ENCODE measurements around the gene CHP2.

Gene CHP2

DNA sequence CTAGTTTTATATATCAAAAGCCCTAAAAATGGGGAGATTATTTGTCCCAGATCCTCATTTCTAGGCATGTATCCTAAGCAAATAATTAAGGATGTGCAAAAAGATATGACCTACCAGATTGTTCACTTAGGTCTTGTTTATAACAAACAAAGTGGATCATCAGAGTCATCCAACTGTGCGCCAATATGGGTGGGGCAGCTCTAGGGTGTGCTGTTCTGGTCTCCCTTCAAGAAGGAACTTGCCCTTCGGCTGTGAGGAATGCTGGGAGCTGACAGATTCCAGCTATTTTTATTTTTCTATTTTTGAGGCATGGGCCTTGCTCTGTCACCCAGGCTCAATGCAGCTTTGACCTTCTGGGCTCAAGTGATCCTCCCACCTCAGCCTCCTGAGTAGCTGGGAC lies 13.8 kb downstream of the CHP2 start:
- TF ChIP-seq SP7 (tag by site-specific recombination; IDR thresholded peaks at IDR 0.05) (no peak), ZNF600 (tag by site-specific recombination; IDR thresholded peaks at IDR 0.05) (no peak), ZFP3 (tag by site-specific recombination; IDR thresholded peaks at IDR 0.05; ENCODE audit: low read depth) (no peak), ZNF112 (tag by site-specific recombination; IDR thresholded peaks at IDR 0.05) (no peak), TRIM28 (IDR thresholded peaks at IDR 0.05; ENCODE audit: borderline replicate concordance, low read length) (no peak), ZNF169 (tag by site-specific recombination; IDR thresholded peaks at IDR 0.05) (no peak), ZNF394 (tag by site-specific recombination; IDR thresholded peaks at IDR 0.05; ENCODE audit: borderline replicate concordance) (no peak), ZNF747 (tag by site-specific recombination; IDR thresholded peaks at IDR 0.05) (no peak), ZNF155 (tag by site-specific recombination; IDR thresholded peaks at IDR 0.05) (no peak), ZNF530 (tag by site-specific recombination; IDR thresholded peaks at IDR 0.05; ENCODE audit: low read depth) (no peak), ZNF623 (tag by site-specific recombination; IDR thresholded peaks at IDR 0.05) (no peak), PRDM1 (tag by site-specific recombination; IDR thresholded peaks at IDR 0.05) (no peak), KLF10 (tag by site-specific recombination; IDR thresholded peaks at IDR 0.05) (no peak), ZNF121 (tag by site-specific recombination; IDR thresholded peaks at IDR 0.05) (no peak)
- TF ChIP-seq, protein P1, sequence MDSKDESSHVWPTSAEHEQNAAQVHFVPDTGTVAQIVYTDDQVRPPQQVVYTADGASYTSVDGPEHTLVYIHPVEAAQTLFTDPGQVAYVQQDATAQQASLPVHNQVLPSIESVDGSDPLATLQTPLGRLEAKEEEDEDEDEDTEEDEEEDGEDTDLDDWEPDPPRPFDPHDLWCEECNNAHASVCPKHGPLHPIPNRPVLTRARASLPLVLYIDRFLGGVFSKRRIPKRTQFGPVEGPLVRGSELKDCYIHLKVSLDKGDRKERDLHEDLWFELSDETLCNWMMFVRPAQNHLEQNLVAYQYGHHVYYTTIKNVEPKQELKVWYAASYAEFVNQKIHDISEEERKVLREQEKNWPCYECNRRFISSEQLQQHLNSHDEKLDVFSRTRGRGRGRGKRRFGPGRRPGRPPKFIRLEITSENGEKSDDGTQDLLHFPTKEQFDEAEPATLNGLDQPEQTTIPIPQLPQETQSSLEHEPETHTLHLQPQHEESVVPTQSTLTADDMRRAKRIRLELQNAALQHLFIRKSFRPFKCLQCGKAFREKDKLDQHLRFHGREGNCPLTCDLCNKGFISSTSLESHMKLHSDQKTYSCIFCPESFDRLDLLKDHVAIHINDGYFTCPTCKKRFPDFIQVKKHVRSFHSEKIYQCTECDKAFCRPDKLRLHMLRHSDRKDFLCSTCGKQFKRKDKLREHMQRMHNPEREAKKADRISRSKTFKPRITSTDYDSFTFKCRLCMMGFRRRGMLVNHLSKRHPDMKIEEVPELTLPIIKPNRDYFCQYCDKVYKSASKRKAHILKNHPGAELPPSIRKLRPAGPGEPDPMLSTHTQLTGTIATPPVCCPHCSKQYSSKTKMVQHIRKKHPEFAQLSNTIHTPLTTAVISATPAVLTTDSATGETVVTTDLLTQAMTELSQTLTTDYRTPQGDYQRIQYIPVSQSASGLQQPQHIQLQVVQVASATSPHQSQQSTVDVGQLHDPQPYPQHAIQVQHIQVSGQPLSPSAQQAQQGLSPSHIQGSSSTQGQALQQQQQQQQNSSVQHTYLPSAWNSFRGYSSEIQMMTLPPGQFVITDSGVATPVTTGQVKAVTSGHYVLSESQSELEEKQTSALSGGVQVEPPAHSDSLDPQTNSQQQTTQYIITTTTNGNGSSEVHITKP (tag by site-specific recombination; IDR thresholded peaks at IDR 0.05) = no peak
- TF ChIP-seq, protein P2, sequence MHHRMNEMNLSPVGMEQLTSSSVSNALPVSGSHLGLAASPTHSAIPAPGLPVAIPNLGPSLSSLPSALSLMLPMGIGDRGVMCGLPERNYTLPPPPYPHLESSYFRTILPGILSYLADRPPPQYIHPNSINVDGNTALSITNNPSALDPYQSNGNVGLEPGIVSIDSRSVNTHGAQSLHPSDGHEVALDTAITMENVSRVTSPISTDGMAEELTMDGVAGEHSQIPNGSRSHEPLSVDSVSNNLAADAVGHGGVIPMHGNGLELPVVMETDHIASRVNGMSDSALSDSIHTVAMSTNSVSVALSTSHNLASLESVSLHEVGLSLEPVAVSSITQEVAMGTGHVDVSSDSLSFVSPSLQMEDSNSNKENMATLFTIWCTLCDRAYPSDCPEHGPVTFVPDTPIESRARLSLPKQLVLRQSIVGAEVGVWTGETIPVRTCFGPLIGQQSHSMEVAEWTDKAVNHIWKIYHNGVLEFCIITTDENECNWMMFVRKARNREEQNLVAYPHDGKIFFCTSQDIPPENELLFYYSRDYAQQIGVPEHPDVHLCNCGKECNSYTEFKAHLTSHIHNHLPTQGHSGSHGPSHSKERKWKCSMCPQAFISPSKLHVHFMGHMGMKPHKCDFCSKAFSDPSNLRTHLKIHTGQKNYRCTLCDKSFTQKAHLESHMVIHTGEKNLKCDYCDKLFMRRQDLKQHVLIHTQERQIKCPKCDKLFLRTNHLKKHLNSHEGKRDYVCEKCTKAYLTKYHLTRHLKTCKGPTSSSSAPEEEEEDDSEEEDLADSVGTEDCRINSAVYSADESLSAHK (tag by site-specific recombination; IDR thresholded peaks at IDR 0.05) = no peak
- TF ChIP-seq, protein P3, sequence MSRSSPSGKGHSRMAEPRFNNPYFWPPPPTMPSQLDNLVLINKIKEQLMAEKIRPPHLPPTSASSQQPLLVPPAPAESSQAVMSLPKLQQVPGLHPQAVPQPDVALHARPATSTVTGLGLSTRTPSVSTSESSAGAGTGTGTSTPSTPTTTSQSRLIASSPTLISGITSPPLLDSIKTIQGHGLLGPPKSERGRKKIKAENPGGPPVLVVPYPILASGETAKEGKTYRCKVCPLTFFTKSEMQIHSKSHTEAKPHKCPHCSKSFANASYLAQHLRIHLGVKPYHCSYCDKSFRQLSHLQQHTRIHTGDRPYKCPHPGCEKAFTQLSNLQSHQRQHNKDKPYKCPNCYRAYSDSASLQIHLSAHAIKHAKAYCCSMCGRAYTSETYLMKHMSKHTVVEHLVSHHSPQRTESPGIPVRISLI (tag by site-specific recombination; IDR thresholded peaks at IDR 0.05) = no peak
- TF ChIP-seq, protein P4, sequence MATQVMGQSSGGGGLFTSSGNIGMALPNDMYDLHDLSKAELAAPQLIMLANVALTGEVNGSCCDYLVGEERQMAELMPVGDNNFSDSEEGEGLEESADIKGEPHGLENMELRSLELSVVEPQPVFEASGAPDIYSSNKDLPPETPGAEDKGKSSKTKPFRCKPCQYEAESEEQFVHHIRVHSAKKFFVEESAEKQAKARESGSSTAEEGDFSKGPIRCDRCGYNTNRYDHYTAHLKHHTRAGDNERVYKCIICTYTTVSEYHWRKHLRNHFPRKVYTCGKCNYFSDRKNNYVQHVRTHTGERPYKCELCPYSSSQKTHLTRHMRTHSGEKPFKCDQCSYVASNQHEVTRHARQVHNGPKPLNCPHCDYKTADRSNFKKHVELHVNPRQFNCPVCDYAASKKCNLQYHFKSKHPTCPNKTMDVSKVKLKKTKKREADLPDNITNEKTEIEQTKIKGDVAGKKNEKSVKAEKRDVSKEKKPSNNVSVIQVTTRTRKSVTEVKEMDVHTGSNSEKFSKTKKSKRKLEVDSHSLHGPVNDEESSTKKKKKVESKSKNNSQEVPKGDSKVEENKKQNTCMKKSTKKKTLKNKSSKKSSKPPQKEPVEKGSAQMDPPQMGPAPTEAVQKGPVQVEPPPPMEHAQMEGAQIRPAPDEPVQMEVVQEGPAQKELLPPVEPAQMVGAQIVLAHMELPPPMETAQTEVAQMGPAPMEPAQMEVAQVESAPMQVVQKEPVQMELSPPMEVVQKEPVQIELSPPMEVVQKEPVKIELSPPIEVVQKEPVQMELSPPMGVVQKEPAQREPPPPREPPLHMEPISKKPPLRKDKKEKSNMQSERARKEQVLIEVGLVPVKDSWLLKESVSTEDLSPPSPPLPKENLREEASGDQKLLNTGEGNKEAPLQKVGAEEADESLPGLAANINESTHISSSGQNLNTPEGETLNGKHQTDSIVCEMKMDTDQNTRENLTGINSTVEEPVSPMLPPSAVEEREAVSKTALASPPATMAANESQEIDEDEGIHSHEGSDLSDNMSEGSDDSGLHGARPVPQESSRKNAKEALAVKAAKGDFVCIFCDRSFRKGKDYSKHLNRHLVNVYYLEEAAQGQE (tag by site-specific recombination; IDR thresholded peaks at IDR 0.05) = no peak
- TF ChIP-seq, protein P5, sequence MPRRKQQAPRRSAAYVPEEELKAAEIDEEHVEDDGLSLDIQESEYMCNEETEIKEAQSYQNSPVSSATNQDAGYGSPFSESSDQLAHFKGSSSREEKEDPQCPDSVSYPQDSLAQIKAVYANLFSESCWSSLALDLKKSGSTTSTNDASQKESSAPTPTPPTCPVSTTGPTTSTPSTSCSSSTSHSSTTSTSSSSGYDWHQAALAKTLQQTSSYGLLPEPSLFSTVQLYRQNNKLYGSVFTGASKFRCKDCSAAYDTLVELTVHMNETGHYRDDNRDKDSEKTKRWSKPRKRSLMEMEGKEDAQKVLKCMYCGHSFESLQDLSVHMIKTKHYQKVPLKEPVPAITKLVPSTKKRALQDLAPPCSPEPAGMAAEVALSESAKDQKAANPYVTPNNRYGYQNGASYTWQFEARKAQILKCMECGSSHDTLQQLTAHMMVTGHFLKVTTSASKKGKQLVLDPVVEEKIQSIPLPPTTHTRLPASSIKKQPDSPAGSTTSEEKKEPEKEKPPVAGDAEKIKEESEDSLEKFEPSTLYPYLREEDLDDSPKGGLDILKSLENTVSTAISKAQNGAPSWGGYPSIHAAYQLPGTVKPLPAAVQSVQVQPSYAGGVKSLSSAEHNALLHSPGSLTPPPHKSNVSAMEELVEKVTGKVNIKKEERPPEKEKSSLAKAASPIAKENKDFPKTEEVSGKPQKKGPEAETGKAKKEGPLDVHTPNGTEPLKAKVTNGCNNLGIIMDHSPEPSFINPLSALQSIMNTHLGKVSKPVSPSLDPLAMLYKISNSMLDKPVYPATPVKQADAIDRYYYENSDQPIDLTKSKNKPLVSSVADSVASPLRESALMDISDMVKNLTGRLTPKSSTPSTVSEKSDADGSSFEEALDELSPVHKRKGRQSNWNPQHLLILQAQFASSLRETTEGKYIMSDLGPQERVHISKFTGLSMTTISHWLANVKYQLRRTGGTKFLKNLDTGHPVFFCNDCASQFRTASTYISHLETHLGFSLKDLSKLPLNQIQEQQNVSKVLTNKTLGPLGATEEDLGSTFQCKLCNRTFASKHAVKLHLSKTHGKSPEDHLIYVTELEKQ (tag by site-specific recombination; IDR thresholded peaks at IDR 0.05; ENCODE audit: borderline replicate concordance) = no peak
- Histone ChIP-seq H3K4me3 (ENCODE audit: low read depth, low read length) (no peak overlapping the region), H3K4me1 (ENCODE audit: control insufficient read depth, insufficient read depth, low read length) (no peaks in the 10 kb centered on the region), H3K27ac (ENCODE audit: extremely low read depth, low read depth, low read length) (no peak overlapping the region), H3K9me3 (ENCODE audit: control insufficient read depth, insufficient read depth, low read depth, low read length) (no peaks in the 10 kb centered on the region), H3K36me3 (ENCODE audit: control insufficient read depth in 2 of 2, insufficient read depth in 1 of 2, low read length in 2 of 2) (no peaks in the 10 kb centered on the region)
- ChIA-PET POLR2A (no interaction called here), CTCF (interaction anchor here (0.5 kb wide), 1 partner anchor 39 kb away, joined by 4 read pairs; no protein-coding TSS in a partner anchor)

Data from HEK293 (cell line).